AG20443 (cell line): ENCODE data around the gene SLC25A6.
A peak's percentile ranks its signal among the peaks of the same experiment; 100 is the strongest.
"Not testable (repeated sequence)": the region's sequence is repeated elsewhere in the genome, so short reads cannot be mapped to it uniquely, and the experiment has no call there.

Experiments
- DNase-seq: peaks from one replicate; pipeline ENCODE4 v3.0.0; 2012; ENCODE audit warnings: low spot score, mixed read lengths

SLC25A6 gene

GRCh38 chrX:1412551-1413161 lies 20.7 kb upstream of the SLC25A6 start:
- DNase-seq, result no peak

- DNase-seq, result peak; percentile 1
Observed at GRCh38 chrX:1411326-1411725, 19.4 kb upstream of the SLC25A6 start.

GRCh38 chrX:1407035-1407434 lies 15.1 kb upstream of the SLC25A6 start:
- no peak for DNase-seq

GRCh38 chrX:1405769-1406168 lies 13.9 kb upstream of the SLC25A6 start:
- DNase-seq, result not testable (repeated sequence)

- not testable (repeated sequence) for DNase-seq
Observed at GRCh38 chrX:1403867-1404266, 12.0 kb upstream of the SLC25A6 start.

- no peak for DNase-seq
Observed at GRCh38 chrX:1403228-1403627, 11.3 kb upstream of the SLC25A6 start.

GRCh38 chrX:1401611-1402430 lies 9.9 kb upstream of the SLC25A6 start:
- no peak for DNase-seq

GRCh38 chrX:1400742-1401471 lies 9.0 kb upstream of the SLC25A6 start:
- no peak for DNase-seq

GRCh38 chrX:1400049-1400448 lies 8.1 kb upstream of the SLC25A6 start:
- no peak for DNase-seq

- DNase-seq, result no peak
Observed at GRCh38 chrX:1398431-1399340, 6.8 kb upstream of the SLC25A6 start.

GRCh38 chrX:1397441-1398270 lies 5.7 kb upstream of the SLC25A6 start:
- DNase-seq, result no peak

- DNase-seq, result no peak
Observed at GRCh38 chrX:1397001-1397400, 5.1 kb upstream of the SLC25A6 start.

- DNase-seq, result no peak
Observed at GRCh38 chrX:1395646-1396216, 3.8 kb upstream of the SLC25A6 start.

GRCh38 chrX:1394731-1395501 lies 3.0 kb upstream of the SLC25A6 start:
- DNase-seq, result peak; percentile 55

GRCh38 chrX:1393871-1394615 lies 2.1 kb upstream of the SLC25A6 start:
- peak; percentile 0 for DNase-seq

GRCh38 chrX:1392376-1393068 lies 609 bp upstream of the SLC25A6 start:
- peak; percentile 70 for DNase-seq

GRCh38 chrX:1391370-1391706 lies 575 bp downstream of the SLC25A6 start:
- peak; percentile 98 for DNase-seq

GRCh38 chrX:1390621-1391369 lies 1.1 kb downstream of the SLC25A6 start:
- DNase-seq, result no peak
